ENCODE results near the gene CXCR4.

DNA sequence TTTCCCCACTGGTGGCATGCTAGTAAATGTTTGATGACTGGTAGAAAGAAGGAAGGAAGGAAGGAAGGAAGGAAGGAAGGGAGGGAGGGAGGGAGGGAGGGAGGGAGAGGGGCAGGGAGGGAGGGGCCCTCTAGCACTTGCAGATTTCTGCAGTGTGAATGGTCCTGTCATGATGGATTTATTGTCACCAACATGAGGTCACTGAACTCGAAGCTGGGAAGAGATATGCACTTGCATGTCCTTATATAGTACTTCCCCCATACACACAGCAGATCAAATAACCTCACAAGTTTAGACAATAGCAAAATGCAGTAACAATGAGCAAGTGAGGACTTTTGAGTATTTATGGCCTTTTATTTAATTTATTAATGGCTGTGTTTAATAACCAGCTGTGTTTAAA, 44.5 kb upstream of the CXCR4 start:
- TF ChIP-seq, protein P1, sequence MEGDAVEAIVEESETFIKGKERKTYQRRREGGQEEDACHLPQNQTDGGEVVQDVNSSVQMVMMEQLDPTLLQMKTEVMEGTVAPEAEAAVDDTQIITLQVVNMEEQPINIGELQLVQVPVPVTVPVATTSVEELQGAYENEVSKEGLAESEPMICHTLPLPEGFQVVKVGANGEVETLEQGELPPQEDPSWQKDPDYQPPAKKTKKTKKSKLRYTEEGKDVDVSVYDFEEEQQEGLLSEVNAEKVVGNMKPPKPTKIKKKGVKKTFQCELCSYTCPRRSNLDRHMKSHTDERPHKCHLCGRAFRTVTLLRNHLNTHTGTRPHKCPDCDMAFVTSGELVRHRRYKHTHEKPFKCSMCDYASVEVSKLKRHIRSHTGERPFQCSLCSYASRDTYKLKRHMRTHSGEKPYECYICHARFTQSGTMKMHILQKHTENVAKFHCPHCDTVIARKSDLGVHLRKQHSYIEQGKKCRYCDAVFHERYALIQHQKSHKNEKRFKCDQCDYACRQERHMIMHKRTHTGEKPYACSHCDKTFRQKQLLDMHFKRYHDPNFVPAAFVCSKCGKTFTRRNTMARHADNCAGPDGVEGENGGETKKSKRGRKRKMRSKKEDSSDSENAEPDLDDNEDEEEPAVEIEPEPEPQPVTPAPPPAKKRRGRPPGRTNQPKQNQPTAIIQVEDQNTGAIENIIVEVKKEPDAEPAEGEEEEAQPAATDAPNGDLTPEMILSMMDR (conservative IDR thresholded peaks at IDR 0.05), result no peak
- no peak for TF ChIP-seq EZH2 (IDR thresholded peaks at IDR 0.05; ENCODE audit: low read depth)

Data from PC-9 (cell line).